NCI-H1436 treated with DMSO at 0.1 percent for 48 hours (cell line): ENCODE results near the gene TBXAS1.
"Not testable (repeated sequence)": the region's sequence is repeated elsewhere in the genome, so short reads cannot be mapped to it uniquely, and the experiment has no call there.

ENCODE experiments used
- DNase-seq: peaks from one replicate; lab custom pipeline; 2025; lab: John Stamatoyannopoulos, UW

The TBXAS1 gene

DNA sequence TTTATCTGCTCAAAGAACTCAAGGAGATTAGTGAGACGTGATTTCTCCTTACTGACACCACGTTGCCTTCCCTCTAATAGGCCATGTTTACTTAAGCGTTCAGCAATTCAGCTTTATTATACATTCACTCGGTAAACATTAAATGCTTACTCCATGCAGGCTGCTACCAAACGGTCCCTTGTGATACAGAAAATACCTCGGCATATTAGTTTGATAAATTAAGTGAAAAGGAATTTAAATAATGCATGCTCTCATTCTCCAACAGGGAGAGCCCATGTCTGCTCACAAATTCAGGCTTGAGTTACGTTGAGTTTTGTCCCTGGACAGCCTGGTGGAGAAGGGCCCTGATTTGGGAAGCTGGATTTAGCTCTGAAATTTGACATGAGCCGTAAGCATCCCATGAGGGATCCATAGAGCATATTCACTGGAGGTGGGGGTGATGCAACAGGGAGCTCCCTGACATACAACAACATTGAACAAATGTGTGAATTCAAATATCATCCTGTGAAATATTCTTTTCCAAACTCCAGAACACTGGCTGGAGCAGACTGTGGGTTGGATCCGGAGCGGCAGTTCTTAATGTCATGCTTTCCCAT is 86.3 kb downstream of the TBXAS1 start:
- DNase-seq = no peak

DNA sequence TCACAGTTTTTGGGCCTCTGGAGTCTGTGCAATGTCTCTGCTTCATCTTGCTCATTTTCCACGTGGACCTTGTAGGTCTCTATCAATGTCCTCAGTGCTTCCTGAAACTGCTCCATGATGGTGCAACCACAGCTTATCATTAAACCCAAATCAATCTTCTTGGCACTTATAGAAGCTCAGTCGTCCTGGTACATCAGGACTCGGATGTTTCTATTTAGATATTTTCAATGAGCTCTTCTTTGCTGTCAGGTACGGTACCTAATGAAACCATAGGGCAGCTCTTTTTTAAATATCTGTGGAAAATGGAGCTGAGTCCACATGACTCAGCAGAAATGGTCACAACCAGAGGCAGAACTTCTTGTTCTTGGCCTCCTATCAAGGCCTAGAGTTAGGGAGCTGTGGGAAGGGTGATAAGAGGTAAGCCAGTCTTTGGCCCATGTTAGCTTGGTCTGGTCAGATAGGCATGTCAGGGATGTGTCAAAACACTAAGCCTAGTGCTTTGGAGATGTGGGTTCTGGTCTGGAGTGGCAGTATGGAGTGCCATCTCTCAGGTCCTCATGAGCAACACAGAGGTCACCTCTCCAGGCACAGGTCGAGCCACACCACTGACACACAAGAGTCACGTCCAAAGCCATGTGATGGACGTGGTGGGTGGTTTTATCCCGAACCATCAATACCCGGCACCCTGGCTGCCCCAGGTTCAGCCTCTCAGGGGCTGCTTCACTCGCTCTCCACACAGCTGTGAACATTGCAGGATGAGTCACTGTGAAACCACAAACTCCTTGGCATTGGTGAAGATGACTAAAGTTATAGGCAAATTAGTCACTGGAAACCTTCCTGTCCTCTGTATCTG is 87.0 kb downstream of the TBXAS1 start:
- DNase-seq = no peak

DNA sequence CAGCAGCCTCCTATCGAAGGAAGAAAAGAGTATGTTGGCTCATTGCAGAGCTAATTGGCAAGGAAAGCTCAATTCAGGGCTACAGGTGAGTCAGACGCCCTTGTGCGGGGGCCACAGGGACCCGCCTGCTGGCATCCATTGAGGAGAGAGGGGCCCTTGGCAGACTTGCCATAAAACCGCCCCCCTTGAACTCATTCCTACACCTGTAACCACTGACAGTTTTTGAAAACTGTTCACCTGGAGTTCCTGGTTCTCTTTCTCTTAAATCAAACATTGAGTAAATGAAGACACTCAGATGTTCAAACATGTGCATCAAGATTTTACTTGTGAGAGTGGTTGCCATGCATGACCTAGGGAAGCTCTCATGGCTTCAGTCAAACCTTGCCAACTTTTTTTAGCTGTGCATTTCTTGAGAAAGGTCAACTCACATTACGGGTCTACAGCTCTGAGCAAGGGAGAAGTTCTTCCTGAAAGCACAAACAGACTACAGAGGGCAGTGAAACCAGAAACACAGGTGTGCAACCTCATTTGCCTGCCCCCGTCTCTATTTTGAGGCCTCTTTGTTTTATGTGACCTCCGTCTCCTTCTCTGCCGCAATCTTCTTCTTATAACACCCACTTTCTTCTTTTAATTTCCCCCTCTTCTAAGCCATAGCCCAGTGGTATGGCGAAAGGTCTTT is 87.8 kb downstream of the TBXAS1 start:
- DNase-seq = no peak

DNA sequence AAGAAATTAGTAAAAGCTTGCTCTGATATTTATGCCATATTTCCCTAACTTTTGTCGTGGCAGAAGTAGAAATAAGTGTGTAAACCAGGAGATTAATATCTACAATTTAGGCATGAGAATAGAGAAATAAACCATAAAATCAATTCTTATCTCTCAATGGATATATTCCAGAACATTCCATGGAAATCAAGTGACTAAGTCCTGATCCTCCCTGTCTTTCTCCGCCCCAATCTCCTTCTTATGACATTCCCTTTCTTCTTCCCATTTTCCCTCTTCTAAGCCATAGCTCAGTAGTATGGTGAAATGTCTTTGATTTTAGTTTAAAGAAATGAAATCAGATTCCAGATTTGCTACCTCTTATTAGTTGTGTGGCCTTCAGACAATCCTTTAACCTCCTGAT is 88.8 kb downstream of the TBXAS1 start:
- DNase-seq = no peak

DNA sequence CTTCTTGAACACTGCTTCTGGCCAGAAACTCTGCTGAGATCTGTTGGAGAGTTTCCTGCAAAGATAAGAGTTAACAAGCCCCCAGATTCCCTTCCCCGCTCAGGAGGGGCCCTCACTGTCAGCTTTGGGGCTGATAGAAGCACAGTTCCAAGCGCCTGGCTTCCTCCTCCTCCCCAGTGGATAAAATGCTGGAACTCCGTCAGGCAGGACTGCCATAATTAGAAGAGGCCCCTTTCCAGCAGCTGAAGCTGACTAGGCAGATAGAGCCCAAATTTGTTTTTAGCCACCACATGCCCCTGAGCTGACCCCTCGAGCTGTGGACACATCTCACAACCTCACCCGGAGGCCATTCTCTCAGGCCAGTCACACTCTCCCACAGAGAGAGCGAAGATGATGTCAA is 89.4 kb downstream of the TBXAS1 start:
- DNase-seq = no peak

DNA sequence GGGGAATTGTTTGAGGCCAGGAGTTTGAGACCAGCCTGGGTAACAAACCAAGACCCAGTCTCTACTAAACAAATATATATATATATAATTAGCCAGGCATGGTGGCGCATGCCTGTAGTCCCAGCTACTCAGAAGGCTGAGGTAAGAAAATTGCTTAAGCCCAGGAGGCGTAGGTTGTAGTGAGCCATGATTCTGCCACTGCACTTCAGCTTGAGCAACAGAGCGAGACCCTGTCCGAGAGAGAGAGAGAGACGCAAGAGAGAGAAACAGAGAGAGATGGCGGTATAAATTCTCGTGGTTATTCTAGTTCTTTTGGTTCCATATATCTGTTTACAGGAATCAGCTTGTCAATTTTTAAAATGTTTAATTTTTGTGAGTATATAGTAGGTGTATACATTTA is 94.0 kb downstream of the TBXAS1 start:
- DNase-seq = no peak

DNA sequence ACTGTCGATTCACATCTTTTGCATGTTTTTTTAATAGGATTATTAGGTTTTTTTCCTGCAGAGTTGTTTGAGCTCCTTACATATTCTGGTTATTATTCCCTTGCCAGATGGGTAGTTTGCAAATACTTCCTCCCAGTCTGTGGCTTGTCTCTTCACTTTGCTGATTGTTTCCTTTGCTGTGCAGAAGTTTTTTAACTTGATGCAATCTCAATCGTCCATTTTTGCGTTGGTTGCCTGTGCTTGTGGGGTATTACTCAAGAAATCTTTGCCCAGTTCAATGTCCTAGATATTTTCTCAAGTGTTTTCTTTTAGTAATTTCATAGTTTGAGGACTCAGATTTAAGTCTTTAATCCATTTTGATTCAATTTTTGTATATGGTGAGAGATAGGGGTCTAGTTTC is 95.4 kb downstream of the TBXAS1 start:
- DNase-seq = no peak

DNA sequence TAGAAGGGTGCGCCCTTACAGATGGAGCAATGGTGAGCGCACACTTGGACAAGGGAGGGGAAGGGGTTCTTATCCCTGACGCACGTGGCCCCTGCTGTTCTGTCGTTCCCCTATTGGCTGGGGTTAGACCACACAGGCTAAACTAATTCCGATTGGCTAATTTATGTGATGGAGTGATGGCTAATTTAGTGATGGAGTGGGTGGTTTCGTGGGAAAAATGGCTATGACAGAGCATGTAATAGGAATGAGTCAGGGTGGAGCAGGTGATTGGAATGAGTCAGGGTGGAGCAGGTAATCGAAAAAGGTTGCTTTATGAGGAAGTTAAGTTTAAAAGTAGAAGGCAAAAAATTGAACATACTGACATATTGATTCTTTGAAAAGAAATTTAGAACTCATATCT is 100.2 kb downstream of the TBXAS1 start:
- DNase-seq = not testable (repeated sequence)

DNA sequence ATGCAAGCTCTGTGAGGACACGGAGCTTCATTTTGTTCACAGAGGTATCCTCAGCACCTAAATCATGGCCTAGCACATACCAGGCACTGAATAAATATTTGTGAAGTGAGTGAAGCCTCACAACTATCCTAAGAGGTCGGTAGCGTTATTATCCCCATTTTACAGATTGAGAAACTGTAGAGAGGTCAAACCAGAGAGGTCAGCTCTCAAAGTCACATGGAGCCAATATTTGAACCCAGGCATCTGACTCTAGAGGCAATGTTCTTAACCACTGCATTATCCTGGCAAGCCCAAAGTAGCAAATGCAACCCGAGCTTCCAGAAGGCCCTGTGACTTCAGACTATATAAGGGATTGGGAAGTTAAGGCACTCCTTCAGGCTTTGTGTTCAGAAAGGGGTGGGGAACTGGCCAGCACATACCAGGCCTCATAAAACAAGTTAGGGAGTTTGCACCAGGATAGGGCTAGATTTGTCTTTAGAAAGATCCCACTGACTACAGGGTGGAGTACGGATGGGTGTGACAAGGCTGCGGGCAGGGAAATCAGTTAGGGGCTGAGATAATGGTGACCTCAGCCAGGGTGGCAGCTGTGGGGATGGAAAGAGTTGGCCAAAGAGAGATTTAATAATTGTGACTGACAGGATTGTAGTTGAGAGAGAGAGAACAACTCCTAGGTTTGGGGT is 101.4 kb downstream of the TBXAS1 start:
- no peak for DNase-seq

DNA sequence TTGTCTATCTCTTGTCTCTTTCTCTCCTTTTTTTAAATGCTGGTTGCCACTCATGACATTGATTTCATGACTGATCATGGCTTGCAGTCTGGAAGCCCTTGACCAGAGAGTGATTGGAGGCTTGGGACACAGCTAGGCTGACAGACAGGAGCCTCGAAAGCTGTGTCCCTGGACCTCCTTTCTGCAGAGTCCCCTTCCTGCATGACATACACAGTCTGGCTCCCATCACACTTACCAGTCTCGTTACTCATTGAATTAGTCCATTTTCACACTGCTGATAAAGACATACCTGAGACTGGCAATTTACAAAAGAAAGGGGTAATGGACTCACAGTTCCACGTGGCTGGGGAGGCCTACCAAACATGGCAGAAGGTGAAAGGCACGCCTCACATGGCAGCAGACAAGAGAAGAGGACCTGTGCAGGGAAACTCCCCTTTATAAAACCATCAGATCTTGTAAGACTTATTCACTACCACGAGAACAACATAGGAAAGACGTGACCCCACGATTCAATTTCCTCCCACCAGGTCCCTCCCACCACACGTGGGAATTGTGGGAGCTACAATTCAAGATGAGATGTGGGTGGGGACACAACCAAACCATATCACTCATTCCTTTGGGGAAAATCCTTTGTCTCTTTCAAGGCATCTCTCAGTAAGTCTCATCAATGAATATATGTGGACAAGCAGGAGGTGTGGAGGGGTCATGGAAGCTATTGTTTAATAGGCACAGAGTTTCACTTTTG is 102.3 kb downstream of the TBXAS1 start:
- DNase-seq = no peak

DNA sequence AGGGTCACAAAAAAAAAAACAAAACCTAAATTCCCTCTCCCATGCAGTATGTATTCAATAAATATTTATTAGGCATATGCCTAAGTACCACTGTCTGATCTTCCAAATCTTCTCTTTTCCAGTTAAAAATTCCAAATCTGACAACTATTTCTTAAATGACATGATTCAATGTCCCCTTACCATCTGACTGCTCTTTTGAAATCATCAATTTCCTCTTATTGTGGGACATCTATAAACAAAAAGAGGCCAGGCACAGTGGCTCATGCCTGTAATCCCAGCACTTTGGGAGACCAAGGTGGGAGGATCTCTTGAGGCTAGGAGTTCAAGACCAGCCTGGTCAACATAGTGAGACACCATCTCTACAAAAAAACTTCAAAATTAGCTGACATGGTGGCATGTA is 103.5 kb downstream of the TBXAS1 start:
- DNase-seq = no peak

DNA sequence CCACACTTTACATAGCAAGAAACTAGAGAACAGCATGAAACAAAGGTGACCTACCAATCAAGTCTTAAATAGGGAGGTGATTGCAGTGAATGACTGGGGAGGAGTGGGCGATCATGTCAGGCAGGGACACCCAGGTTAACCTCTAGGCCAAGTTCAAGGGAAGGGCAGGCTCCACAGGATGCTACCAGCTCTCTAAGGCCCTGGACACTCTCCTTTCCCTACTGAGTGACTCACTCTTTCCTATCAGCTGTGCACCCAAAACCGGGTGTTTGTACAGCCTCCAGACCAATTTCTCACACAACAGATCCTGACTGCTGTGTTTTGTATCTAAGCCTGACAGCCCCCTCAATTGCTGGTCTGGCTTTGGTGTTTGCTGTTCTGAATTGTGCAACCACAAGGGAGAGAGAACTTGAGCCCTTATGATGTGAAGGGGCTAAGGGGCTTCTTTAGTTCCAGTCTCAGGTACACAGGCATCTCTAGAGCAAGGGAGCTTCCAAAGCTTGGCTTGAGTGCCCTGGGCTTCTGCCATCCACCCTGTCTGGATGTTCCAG is 107.8 kb downstream of the TBXAS1 start:
- no peak for DNase-seq

DNA sequence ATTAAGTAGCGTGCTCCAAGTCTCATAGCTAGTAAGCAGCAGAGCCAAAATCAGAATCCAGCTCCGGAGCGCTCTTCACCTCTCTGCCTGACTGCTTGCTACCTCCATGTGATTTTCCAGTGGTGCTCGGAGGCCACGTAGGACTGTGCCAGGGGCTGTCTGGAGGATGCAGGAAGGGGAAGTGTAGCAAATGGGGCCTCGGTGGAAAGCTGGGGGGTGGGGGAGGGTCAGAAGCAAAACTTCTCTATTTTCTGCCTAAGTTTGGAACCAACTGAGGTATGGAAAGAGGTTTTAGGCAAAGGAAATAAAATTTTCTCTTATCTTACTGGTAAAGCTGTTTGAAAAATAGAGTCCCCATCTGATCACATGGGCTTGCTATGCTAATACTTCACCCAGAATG is 108.7 kb downstream of the TBXAS1 start:
- no peak for DNase-seq

DNA sequence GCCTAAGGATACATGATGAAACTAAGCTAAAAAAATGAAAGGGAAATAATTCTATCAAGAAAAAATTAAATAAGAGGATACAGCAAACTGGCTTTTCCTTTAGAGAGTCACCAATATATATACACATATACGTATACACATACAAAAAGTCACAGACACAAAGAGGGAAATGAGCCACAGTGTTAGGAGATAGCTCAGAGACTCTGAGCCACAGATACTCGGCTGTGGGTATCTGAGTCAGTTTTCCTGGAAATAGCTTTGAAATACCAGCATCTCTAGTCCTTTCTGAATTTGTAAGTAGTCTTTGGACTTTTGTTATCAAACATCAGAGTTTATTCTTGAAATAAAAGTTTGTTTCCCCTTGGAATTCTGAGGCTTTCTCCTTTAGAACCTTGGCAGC is 111.8 kb downstream of the TBXAS1 start:
- DNase-seq = no peak

DNA sequence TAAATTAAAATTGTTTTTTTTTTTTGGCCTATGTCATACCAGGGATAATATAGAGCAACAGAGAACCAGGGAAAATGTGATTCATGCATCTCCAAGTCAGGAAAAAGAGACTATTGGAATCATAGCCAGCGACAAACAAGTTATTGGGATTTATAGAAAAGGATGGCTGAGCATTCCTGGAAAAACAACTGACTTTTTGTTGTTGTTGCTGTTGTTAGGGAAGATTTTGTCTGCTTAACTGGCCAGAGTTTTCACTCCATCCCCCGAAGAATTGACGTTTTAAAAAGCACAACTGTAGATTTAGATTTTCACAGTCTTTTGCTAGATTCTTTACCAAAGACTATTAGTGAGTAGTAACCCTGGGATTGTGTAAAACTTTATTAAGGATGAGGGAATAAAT is 112.4 kb downstream of the TBXAS1 start:
- DNase-seq = no peak

DNA sequence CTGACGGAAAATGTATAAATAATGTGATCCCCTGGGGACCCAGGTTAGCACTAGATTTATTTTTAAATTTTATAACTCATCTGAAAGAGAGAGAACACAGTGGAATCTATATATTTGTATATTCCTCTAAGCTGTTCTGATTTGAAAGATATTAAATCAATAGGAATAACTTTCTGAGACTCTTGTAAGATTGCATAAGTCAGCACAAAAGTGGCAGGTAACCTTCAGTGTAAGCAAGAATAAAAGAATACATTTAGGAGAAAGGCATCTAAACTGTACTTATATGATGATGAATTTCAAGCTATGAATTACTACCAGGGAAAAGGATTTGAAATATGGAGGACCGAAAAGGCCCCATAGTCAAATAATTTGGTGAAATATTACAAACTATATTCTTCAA is 112.8 kb downstream of the TBXAS1 start:
- DNase-seq = no peak

DNA sequence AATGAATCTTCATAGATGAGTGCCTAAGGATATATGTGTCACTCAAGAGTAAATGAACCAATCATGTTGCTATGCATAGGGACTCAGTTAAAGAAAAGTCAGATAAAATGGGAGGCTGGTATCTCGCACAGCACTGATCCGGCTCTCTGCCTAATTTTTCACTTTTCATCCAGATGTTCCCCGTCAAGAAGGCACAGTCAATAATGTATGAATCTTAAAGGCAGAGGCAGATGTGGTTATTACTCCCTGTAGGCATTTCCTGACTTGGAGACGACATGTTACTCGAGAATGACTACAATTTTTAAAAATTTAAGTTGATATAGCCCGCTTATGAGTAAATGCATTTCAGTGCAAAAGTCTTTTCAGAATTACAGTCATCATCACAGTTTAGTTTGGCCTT is 113.6 kb downstream of the TBXAS1 start:
- no peak for DNase-seq

DNA sequence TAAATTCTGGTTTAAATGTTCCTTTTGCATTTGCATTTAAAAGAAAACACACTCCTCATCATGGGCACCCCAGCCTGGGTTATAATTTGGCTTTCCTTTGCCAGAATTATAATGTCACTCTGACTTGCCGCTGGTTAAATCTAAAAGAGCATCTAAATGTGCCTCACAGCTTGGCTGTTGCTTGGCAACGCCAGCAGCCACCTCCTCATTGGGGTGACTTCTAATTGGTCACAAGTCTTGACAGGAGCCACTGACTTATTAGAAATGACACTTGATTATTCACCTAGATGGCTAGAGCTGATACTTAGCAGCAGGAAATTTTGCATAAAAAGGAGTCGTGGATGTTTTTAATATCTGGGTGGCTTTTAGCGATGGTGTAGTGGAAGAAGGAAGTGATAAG is 114.3 kb downstream of the TBXAS1 start:
- DNase-seq = peak; percentile 6

DNA sequence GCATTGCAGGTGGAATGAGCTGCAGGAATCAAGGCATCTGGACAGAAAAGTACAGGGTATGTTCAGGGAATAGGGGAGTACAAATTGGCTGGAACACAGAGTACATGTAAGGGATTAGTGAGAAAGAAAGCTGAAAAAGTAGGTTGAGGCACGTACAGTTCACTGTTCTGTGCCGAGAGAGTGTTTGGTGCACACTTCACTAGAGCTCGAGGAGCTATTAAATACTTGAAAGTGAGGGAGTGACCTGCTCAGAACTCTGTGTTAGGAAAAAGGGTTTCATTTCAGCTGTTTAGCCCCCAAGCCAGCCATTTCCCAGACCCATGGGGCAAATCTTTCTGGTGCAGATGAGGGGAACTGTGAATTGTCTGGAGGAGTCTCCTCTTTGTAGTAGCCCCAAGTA is 115.2 kb downstream of the TBXAS1 start:
- no peak for DNase-seq

DNA sequence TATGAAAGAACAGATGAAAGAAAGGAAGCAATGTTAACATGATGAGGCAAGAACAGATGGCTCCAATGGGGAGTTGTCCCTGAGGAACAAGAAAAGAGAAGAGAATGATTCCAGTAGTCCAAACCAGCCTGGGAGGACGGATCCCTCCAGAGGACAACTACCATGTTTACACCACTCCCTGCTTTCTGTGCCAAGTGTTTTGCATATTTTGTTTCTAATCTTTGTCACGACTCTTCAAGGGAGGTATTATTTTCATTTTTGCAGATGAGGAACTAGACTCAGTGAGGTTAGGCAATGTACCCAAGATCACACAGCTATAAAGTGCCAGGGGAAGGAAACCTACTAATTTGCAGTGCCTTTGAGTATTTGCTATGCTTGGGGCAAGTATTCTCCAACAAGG is 117.5 kb downstream of the TBXAS1 start:
- no peak for DNase-seq

DNA sequence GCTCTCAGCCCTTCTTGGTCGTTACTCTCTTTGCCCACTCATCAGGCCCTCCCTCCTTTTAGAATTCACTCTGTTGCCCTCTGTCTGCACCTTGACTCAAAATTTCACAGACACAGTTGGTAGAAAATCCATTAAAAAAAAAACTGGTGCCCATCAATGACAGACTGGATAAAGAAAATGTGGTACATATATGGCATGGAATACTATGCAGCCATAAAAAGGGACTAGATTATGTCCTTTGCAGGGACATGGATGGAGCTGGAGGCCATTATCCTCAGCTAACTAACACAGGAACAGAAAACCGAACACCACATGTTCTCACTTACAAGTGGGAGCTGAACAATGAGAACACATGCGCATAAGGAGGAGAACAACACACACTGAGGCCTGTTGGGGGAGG is 118.0 kb downstream of the TBXAS1 start:
- no peak for DNase-seq

DNA sequence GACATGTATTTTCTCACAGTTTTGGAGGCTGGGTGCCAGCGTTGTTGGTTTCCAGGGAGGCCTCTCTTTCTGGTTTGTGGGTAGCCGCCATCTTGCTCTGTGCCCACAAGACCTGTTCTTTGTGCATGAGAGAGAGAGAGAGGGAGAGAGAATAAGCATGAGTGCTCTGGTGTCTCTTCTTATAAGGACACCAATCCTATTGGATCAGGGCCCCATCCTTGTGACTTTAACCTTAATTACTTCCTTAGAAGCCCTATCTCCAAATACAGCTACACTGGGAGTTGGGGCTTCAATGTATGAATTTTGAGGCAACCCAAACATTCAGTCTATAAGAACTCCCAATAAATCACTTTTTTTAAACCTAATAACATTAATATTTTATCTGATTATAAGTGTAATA is 119.1 kb downstream of the TBXAS1 start:
- no peak for DNase-seq
